PFSK-1 (cell line): Measurements from ENCODE around the gene GFOD1.

Experiments
- POLR2AphosphoS5 ChIP-seq: IDR thresholded peaks from 2 replicates; pipeline ENCODE4 v1.6.1; 2012; ENCODE audit warnings: low read depth, mild to moderate bottlenecking, control low read depth, low read length, moderate library complexity
- REST ChIP-seq, 2 experiments: IDR thresholded peaks; 2 replicates each; pipeline versions ENCODE4 v1.6.1 to v1.8.0; 2011 to 2012; ENCODE audit warnings: low read depth in 2 of 2, low read length in 2 of 2, control low read depth in 1 of 2, inconsistent platforms in 1 of 2, mild to moderate bottlenecking in 1 of 2, moderate library complexity in 1 of 2; ENCODE audit not compliant: insufficient read depth in 1 of 2
- SIN3A ChIP-seq: IDR thresholded peaks from 2 replicates; pipeline ENCODE4 v1.6.1; 2012; ENCODE audit warnings: mild to moderate bottlenecking, low read length, moderate library complexity, borderline replicate concordance; ENCODE audit not compliant: insufficient read depth
- TAF1 ChIP-seq: IDR thresholded peaks from 2 replicates; pipeline ENCODE4 v1.6.1; 2012; ENCODE audit warnings: low read length, control low read depth, borderline replicate concordance; ENCODE audit not compliant: insufficient read depth

- TF ChIP-seq TAF1 = no peak
- TF ChIP-seq REST (IDR thresholded peaks at IDR 0.05; ENCODE audit: insufficient read depth in 1 of 2, low read depth in 2 of 2, low read length in 2 of 2) = no peak
- TF ChIP-seq SIN3A = no peak
- no peak for TF ChIP-seq POLR2AphosphoS5
Measured at GRCh38 chr6:13332349-13332706, 155.1 kb downstream of the GFOD1 start.
